K562 (cell line): ENCODE measurements around the gene GALNT12. TPM values are rescaled to one million over a fixed set of nuclear protein-coding genes. Genes with fewer than 3 reads are reported as not detected.

Experiments used
- ARNT ChIP-seq, 2 experiments: fragments of 450-650 bp; IDR thresholded peaks; 2 replicates each; pipeline ENCODE4 v1.6.1; 2016; ENCODE audit warnings: mild to moderate bottlenecking in 1 of 2
- CCNT2 ChIP-seq: IDR thresholded peaks from 2 replicates; pipeline ENCODE4 v1.6.1; 2011; ENCODE audit warnings: borderline replicate concordance, low read depth, mild to moderate bottlenecking, moderate library complexity, mixed read lengths, low read length; ENCODE audit not compliant: insufficient read length; ENCODE audit errors: extremely low read depth
- CEBPB ChIP-seq: fragments of 450-650 bp; IDR thresholded peaks from 2 replicates; pipeline ENCODE4 v1.6.1; 2016; ENCODE audit warnings: missing genetic modification characterization, missing compliant biosample characterization
- DIDO1 ChIP-seq: fragments of 450-650 bp; IDR thresholded peaks from 2 replicates; pipeline ENCODE4 v1.6.1; 2016; ENCODE audit warnings: low read depth, missing biosample characterization, missing genetic modification characterization
- E2F3 ChIP-seq: fragments of 250-450 bp; sonication (Bioruptor Pico); IDR thresholded peaks from 2 replicates; pipeline ENCODE4 v1.4.0; 2020; ENCODE audit warnings: mild to moderate bottlenecking
- ESRRA ChIP-seq: fragments of 450-650 bp; IDR thresholded peaks from 2 replicates; pipeline ENCODE4 v1.6.1; 2014; ENCODE audit warnings: low read depth, mild to moderate bottlenecking, moderate library complexity, borderline replicate concordance
- HDAC2 ChIP-seq: fragments of 450-650 bp; IDR thresholded peaks from 2 replicates; pipeline ENCODE4 v1.6.1; 2016; ENCODE audit warnings: mild to moderate bottlenecking
- MBD2 ChIP-seq: sonication (generic); IDR thresholded peaks from 2 replicates; pipeline ENCODE4 v1.6.1; 2016; ENCODE audit warnings: low read depth, borderline replicate concordance
- MCM5 ChIP-seq: fragments of 450-650 bp; IDR thresholded peaks from 2 replicates; pipeline ENCODE4 v1.6.1; 2016; ENCODE audit warnings: low read depth
- NRF1 ChIP-seq, 2 experiments: fragments of 450-650 bp; IDR thresholded peaks in 1 of 2; conservative IDR thresholded peaks in 1 of 2; 2 replicates each; pipeline ENCODE4 v1.6.1; 2014; ENCODE audit warnings: mild to moderate bottlenecking in 2 of 2
- PHTF2 ChIP-seq: fragments of 250-450 bp; sonication (Bioruptor Pico); IDR thresholded peaks from 2 replicates; pipeline ENCODE4 v1.5.0; 2021; ENCODE audit warnings: mild to moderate bottlenecking
- POLR2AphosphoS5 ChIP-seq: IDR thresholded peaks from 2 replicates; pipeline ENCODE4 v1.6.1; 2011; ENCODE audit warnings: mild to moderate bottlenecking, low read depth, low read length, moderate library complexity; ENCODE audit not compliant: control insufficient read depth, insufficient read depth
- PURB ChIP-seq: sonication (generic); formaldehyde crosslinking; IDR thresholded peaks from 2 replicates; pipeline ENCODE4 v1.9.0; 2021; ENCODE audit warnings: low read depth, mild to moderate bottlenecking, missing genetic modification reagents
- PYGO2 ChIP-seq: fragments of 450-650 bp; IDR thresholded peaks from 2 replicates; pipeline ENCODE4 v1.6.1; 2016; ENCODE audit warnings: mild to moderate bottlenecking, missing genetic modification characterization, moderate library complexity, missing compliant biosample characterization
- SMAD1 ChIP-seq: fragments of 150-350 bp; IDR thresholded peaks from 2 replicates; pipeline ENCODE4 v1.6.1; 2014; ENCODE audit warnings: low read length, low read depth; ENCODE audit not compliant: partially characterized antibody
- SUPT5H ChIP-seq: fragments of 450-650 bp; IDR thresholded peaks from 2 replicates; pipeline ENCODE4 v1.6.1; 2016
- TCF7 ChIP-seq: sonication (generic); IDR thresholded peaks from 2 replicates; pipeline ENCODE4 v1.6.1; 2016; ENCODE audit warnings: antibody characterized with exemption, borderline replicate concordance
- TEAD1 ChIP-seq, 2 experiments: fragments of 450-650 bp in 1 of 2; sonication (generic) in 1 of 2; formaldehyde crosslinking; IDR thresholded peaks; 2 replicates each; pipeline versions ENCODE4 v1.4.0 to v1.8.0; 2020 to 2022; ENCODE audit warnings: mild to moderate bottlenecking in 2 of 2, missing genetic modification reagents in 1 of 2
- U2AF1 ChIP-seq: fragments of 200-400 bp; formaldehyde crosslinking; optimal IDR thresholded peaks from 2 replicates; pipeline ENCODE3; 2017; ENCODE audit warnings: mild to moderate bottlenecking, low read depth, low read length, moderate library complexity
- WHSC1 ChIP-seq: IDR thresholded peaks from one replicate; pipeline ENCODE4 v1.6.1; 2012; ENCODE audit warnings: low read length, control low read depth, inconsistent platforms
- ZNF280B ChIP-seq: fragments of 250-450 bp; sonication (Bioruptor Pico); IDR thresholded peaks from 2 replicates; pipeline ENCODE4 v1.5.1; 2021; ENCODE audit warnings: mild to moderate bottlenecking
- ZNF3 ChIP-seq: fragments of 250-450 bp; sonication (Bioruptor Pico); IDR thresholded peaks from 2 replicates; pipeline ENCODE4 v1.5.0; 2021; ENCODE audit warnings: mild to moderate bottlenecking, moderate library complexity
- ZNF551 ChIP-seq: fragments of 250-450 bp; sonication (Bioruptor Pico); IDR thresholded peaks from 2 replicates; pipeline ENCODE4 v1.5.0; 2021; ENCODE audit warnings: mild to moderate bottlenecking, moderate library complexity
- ZNF589 ChIP-seq: fragments of 200-800 bp; sonication (Bioruptor generic); IDR thresholded peaks from 2 replicates; pipeline ENCODE4 v1.6.1; 2016; ENCODE audit warnings: low read depth, missing genetic modification characterization, missing compliant biosample characterization
- ZNF764 ChIP-seq: fragments of 250-450 bp; sonication (Bioruptor Pico); IDR thresholded peaks from 2 replicates; pipeline ENCODE4 v1.4.0; 2020; ENCODE audit warnings: low read depth, mild to moderate bottlenecking, moderate library complexity
- polyA plus RNA-seq, 8 experiments: library from polyadenylated mRNA; depleted of rRNA in 4 of 8; stranded (reverse) in 5 of 8; unstranded in 3 of 8; fragments of >200 nt; fragmentation: Nextera tagmentation in 2 of 8; fragmentation: Illumina TruSeq in 1 of 8; extraction: Ambion mirVana in 2 of 8; extraction: Trizol in 1 of 8; gene quantifications; 2 replicates each; pipeline versions ENCODE4 v1.2.1 to v1.2.3, GENCODE V29; 2011 to 2014; ENCODE audit warnings: inconsistent platforms in 1 of 8, missing spikeins in 1 of 8
- total RNA-seq, 7 experiments: library from RNA; depleted of rRNA in 6 of 7; stranded (reverse); fragments of >200 nt in 6 of 7; fragmentation: Illumina TruSeq in 2 of 7; extraction: Trizol in 2 of 7; gene quantifications; 2 replicates each; pipeline versions ENCODE4 v1.2.1 to v1.2.3, GENCODE V29; 2011 to 2021; ENCODE audit warnings: low replicate concordance in 1 of 7
- TF ChIP-seq, protein P1 (sequence below), 2 experiments: fragments of 450-650 bp in 1 of 2; IDR thresholded peaks; 2 replicates each; pipeline ENCODE4 v1.6.1; 2011 to 2017; ENCODE audit warnings: low read depth in 2 of 2, antibody characterized with exemption in 1 of 2, borderline replicate concordance in 1 of 2, low read length in 1 of 2, mild to moderate bottlenecking in 1 of 2, mixed read lengths in 1 of 2; ENCODE audit not compliant: control insufficient read depth in 1 of 2

Gene GALNT12
- total and polyA plus RNA-seq, 9 of the 15 experiments (the other 6 are each of a cell fraction or from before 2014, with no cell fraction given) = 29.7 to 82.9 (median 44.2) TPM

GRCh38 chr9:98848450-98849149 is 41.1 kb downstream of the GALNT12 start (continued):
- TF ChIP-seq ZNF280B (CRISPR knock-in tag) = no peak
- no peak for TF ChIP-seq CCNT2
- TF ChIP-seq ZNF589 (CRISPR knock-in tag) = no peak
- TF ChIP-seq ZNF3 = no peak
- TF ChIP-seq SUPT5H = no peak
- TF ChIP-seq NRF1 (conservative IDR thresholded peaks at IDR 0.05 in 1 of 2, IDR thresholded peaks at IDR 0.05 in 1 of 2) = peak in 1 of 2 experiments; percentile 43; a peak in 1 of 4 replicates
- TF ChIP-seq, protein P1, sequence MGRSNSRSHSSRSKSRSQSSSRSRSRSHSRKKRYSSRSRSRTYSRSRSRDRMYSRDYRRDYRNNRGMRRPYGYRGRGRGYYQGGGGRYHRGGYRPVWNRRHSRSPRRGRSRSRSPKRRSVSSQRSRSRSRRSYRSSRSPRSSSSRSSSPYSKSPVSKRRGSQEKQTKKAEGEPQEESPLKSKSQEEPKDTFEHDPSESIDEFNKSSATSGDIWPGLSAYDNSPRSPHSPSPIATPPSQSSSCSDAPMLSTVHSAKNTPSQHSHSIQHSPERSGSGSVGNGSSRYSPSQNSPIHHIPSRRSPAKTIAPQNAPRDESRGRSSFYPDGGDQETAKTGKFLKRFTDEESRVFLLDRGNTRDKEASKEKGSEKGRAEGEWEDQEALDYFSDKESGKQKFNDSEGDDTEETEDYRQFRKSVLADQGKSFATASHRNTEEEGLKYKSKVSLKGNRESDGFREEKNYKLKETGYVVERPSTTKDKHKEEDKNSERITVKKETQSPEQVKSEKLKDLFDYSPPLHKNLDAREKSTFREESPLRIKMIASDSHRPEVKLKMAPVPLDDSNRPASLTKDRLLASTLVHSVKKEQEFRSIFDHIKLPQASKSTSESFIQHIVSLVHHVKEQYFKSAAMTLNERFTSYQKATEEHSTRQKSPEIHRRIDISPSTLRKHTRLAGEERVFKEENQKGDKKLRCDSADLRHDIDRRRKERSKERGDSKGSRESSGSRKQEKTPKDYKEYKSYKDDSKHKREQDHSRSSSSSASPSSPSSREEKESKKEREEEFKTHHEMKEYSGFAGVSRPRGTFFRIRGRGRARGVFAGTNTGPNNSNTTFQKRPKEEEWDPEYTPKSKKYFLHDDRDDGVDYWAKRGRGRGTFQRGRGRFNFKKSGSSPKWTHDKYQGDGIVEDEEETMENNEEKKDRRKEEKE (IDR thresholded peaks at IDR 0.05; ENCODE audit: borderline replicate concordance in 1 of 2, control insufficient read depth in 1 of 2, low read depth in 2 of 2, low read length in 1 of 2) = no peak
- no peak for TF ChIP-seq U2AF1
- no peak for TF ChIP-seq E2F3 (CRISPR knock-in tag)
- no peak for TF ChIP-seq PURB (CRISPR knock-in tag)
- TF ChIP-seq ZNF551 (CRISPR knock-in tag) = no peak
- peak in 1 of 2 experiments; percentile 7; a peak in 2 of 4 replicates for TF ChIP-seq TEAD1 (CRISPR knock-in tag; IDR thresholded peaks at IDR 0.05)
- TF ChIP-seq ESRRA = 0 out of 2 replicates have a peak, but pooled peaks have one; percentile 38
- TF ChIP-seq MBD2 = no peak
- TF ChIP-seq ZNF764 (CRISPR knock-in tag) = no peak
- TF ChIP-seq HDAC2 = 0 out of 2 replicates have a peak, but pooled peaks have one; percentile 73
- no peak for TF ChIP-seq MCM5
- 0 out of 2 replicates have a peak, but pooled peaks have one; percentile 23 for TF ChIP-seq PYGO2 (tag)
- TF ChIP-seq ARNT (IDR thresholded peaks at IDR 0.05) = peak in 1 of 2 experiments; percentile 55; a peak in 1 of 4 replicates
- no peak for TF ChIP-seq POLR2AphosphoS5
- TF ChIP-seq WHSC1 = no peak
- no peak for TF ChIP-seq TCF7
- no peak for TF ChIP-seq CEBPB
- peak; percentile 18; the same call in 1 of the 2 replicates for TF ChIP-seq DIDO1 (tag)
- no peak for TF ChIP-seq PHTF2
- no peak for TF ChIP-seq SMAD1
